Right lobe of liver (tissue), 4 donors: ENCODE results near the gene CAMTA1.

Experiments
- POLR2A ChIP-seq: fragments of 450-650 bp; IDR thresholded peaks from one replicate; pipeline ENCODE4 v1.6.1; 2017; ENCODE audit warnings: antibody characterized with exemption, mild to moderate bottlenecking
- TF ChIP-seq, protein P1 (sequence below), 4 donors: fragments of 200-600 bp in 3 of 4; fragments of 450-650 bp in 1 of 4; IDR thresholded peaks; one replicate each; pipeline versions ENCODE4 v1.5.1 to v1.8.0; 2016 to 2022; ENCODE audit warnings: antibody characterized with exemption in 4 of 4, mild to moderate bottlenecking in 2 of 4
- donor health status: DM: no; HTN: no; CAD: no.
- donor health status: DM: no; HTN: no; CAD: no.
- donor health status: DM: no; HTN: yes; CAD: no.

DNA sequence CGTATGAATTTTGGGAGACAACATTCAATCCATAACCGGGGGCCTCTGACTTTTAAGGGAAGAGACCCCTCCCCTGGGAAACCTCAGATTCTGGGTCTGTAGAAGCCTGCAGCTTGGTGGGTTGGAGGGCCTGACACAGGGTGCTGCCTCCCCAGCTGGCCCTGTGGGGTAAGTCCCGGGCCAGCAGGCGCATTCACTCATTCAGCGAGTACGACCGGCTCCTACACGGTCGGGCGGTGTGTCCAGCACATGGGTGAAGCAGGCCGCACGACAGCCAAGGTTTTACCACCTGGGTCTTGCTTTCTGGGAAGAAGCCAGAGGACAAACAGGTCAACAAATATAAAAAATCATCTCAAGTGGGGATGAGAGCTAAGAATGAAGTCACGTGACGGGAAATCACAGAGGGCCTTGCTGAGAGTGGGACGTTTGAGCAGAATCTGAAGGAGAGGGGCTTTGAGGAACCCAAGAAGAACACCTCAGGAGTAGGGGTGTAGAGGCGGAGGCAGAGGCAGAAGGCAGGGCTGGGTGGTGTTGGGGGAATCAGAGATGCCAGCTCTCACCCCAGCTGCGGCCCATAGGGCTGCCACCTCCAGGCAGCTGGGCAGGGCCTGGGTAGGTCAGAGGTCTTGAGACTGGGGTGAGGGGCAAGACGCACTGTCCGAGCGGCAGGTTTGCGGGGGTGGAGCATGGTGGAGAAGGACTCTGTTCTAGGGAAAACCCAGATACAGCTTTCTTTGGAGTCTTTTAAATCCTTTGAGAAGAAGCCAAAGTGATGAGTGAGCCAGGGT is 652.5 kb downstream of the CAMTA1 start:
- TF ChIP-seq, protein P1, sequence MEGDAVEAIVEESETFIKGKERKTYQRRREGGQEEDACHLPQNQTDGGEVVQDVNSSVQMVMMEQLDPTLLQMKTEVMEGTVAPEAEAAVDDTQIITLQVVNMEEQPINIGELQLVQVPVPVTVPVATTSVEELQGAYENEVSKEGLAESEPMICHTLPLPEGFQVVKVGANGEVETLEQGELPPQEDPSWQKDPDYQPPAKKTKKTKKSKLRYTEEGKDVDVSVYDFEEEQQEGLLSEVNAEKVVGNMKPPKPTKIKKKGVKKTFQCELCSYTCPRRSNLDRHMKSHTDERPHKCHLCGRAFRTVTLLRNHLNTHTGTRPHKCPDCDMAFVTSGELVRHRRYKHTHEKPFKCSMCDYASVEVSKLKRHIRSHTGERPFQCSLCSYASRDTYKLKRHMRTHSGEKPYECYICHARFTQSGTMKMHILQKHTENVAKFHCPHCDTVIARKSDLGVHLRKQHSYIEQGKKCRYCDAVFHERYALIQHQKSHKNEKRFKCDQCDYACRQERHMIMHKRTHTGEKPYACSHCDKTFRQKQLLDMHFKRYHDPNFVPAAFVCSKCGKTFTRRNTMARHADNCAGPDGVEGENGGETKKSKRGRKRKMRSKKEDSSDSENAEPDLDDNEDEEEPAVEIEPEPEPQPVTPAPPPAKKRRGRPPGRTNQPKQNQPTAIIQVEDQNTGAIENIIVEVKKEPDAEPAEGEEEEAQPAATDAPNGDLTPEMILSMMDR (IDR thresholded peaks at IDR 0.05): no peak
- TF ChIP-seq POLR2A: no peak
